GM19397 (cell line): ENCODE data around the gene PCDHGA3.
"Not testable (repeated sequence)": the region's sequence is repeated elsewhere in the genome, so short reads cannot be mapped to it uniquely, and the experiment has no call there.

Source experiments
- ATAC-seq: cut with Tn5 transposase; IDR thresholded peaks from one replicate; pipeline ENCODE4 v1.9.1; 2021; ENCODE audit warnings: mild to moderate bottlenecking, moderate library complexity; ENCODE audit not compliant: unreplicated experiment

Gene PCDHGA3

DNA sequence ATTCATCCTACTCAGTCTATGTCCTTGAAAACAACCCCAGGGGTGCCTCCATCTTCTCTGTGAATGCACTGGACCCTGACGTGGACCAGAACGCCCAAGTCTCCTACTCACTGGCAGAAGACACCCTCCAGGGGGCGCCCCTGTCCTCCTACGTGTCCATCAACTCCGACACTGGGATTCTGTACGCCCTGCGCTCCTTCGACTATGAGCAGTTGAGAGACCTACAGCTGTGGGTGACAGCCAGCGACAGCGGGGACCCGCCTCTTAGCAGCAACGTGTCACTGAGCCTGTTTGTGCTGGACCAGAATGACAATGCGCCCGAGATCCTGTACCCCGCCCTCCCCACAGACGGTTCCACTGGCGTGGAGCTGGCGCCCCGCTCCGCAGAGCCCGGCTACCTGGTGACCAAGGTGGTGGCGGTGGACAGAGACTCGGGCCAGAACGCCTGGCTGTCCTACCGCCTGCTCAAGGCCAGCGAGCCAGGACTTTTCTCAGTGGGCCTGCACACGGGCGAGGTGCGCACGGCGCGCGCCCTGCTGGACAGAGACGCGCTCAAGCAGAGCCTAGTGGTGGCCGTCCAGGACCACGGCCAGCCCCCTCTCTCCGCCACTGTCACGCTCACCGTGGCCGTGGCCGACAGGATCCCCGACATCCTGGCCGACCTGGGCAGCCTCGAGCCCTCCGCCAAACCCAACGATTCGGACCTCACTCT is 32.0 kb downstream of the PCDHGA3 start:
- not testable (repeated sequence) for ATAC-seq

GRCh38 chr5:141382469-141383294 is 39.1 kb downstream of the PCDHGA3 start, which contains the start of gene PCDHGA7:
PCDHGA7 (plus strand) TSS chr5:141382742; CDS start chr5:141382900, 158 bp downstream.
- no peak for ATAC-seq

DNA sequence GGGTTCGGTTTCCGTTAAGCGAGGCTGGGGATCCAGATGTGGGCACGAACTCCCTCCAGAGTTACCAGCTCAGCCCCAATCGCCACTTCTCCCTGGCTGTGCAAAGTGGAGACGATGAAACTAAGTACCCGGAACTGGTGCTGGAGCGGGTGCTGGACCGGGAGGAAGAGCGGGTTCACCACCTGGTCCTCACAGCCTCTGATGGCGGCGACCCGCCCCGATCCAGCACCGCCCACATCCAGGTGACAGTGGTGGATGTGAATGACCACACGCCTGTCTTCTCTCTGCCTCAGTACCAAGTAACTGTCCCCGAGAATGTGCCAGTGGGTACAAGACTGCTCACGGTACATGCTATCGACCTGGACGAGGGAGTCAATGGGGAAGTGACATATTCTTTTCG is 39.7 kb downstream of the PCDHGA3 start:
- ATAC-seq = no peak

GRCh38 chr5:141384471-141385267 is 41.0 kb downstream of the PCDHGA3 start:
- ATAC-seq = no peak

DNA sequence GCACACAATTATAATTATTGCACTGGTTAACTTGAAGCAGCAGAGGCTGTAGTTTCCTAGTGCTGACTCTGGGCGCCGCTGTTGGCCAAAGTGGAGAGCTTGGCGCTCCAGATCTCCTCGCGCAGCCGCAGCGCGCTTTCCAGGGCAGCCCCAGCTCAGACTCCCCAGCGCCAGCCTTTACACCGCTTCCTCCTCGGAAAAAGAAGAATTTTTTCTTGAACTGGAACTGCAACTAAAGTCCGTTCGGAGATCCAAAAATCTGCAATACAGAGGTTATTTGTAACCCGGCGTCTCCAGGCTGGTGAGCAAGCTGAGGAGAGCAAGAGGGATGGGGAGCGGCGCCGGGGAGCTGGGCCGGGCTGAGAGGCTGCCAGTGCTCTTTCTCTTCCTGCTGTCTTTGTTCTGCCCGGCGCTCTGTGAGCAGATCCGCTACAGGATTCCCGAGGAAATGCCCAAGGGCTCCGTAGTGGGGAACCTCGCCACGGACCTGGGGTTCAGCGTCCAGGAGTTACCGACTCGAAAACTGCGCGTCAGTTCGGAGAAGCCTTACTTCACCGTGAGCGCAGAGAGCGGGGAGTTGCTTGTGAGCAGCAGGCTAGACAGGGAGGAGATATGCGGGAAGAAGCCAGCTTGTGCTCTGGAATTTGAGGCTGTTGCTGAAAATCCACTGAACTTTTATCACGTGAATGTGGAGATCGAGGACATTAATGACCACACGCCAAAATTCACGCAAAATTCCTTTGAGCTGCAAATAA is 44.1 kb downstream of the PCDHGA3 start, which contains the start of gene PCDHGB4:
PCDHGB4 (plus strand) TSS at position 142 of the 755 bp plus-strand sequence; CDS start at position 329, 187 bp downstream.
- ATAC-seq = peak; percentile 94

DNA sequence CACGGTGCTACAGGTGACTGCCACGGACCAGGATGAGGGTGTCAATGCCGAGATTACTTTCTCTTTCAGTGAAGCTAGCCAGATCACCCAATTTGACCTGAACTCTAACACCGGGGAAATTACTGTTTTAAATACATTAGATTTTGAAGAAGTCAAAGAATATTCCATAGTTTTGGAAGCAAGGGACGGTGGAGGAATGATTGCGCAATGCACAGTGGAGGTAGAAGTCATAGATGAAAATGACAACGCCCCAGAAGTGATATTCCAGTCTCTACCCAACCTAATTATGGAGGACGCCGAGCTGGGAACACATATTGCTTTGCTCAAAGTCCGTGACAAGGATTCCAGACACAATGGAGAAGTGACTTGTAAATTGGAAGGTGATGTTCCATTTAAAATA is 45.0 kb downstream of the PCDHGA3 start:
- ATAC-seq = no peak

GRCh38 chr5:141389153-141390042 is 45.8 kb downstream of the PCDHGA3 start:
- ATAC-seq = no peak

DNA sequence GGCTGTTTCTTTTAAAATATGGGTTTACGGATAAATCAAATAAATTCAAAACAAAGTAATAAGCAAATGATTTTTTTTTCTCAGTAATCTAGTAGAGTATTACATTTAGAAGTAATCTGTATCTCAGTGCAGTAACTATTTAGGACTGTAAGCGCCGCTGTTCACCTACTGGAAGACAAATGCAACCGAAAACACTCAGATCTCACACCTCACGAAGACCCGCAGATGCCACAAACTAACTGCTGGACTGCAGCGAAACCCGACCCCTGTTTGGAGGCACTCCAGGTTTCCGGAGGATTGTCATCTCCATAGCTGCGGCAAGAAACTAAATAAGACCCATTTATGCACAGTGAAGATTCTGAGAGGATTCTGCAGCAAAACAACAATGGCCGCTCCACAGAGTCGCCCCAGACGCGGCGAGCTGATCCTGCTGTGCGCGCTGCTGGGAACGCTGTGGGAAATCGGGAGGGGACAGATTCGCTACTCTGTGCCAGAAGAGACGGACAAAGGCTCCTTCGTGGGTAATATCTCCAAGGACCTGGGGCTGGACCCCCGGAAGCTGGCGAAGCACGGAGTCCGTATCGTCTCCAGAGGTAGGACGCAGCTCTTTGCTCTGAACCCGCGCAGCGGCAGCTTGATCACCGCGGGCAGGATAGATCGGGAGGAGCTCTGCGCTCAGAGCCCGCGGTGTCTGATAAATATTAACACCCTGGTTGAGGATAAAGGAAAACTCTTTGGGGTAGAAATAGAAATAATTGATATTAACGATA is 49.0 kb downstream of the PCDHGA3 start, which contains the start of gene PCDHGA8:
PCDHGA8 (plus strand) TSS at position 205 of the 770 bp plus-strand sequence; CDS start at position 386, 181 bp downstream.
- ATAC-seq = no peak

GRCh38 chr5:141393267-141393666 is 49.6 kb downstream of the PCDHGA3 start:
- no peak for ATAC-seq

GRCh38 chr5:141394401-141395187 is 51.0 kb downstream of the PCDHGA3 start:
- ATAC-seq = not testable (repeated sequence)
